ENCODE results near the gene ARHGAP25.

Gene ARHGAP25

DNA sequence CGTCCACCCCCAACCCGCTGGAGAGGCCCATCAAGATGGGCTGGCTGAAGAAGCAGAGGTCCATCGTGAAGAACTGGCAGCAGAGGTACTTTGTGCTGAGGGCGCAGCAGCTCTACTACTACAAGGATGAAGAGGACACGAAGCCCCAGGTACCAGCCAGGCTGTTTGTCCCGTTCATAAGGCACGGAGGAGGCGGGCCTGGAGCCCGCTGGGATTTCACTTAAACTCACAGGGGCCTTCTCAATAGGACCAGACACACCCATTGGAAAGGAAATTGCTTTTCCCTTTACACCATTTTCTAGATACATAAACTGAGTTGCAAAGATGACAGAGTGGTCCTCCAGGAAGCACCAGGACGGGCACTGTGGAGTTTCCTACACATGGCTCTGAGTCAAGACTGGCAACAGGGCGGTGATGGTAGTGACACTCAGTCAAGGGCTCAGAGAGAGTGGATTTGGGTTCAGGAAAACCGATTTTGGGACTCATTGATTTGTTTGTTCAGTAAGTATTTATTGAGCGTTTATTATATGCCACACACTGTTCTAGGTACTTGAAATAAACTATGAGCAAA, 40.7 kb downstream of the ARHGAP25 start:
- TF ChIP-seq, protein P1, sequence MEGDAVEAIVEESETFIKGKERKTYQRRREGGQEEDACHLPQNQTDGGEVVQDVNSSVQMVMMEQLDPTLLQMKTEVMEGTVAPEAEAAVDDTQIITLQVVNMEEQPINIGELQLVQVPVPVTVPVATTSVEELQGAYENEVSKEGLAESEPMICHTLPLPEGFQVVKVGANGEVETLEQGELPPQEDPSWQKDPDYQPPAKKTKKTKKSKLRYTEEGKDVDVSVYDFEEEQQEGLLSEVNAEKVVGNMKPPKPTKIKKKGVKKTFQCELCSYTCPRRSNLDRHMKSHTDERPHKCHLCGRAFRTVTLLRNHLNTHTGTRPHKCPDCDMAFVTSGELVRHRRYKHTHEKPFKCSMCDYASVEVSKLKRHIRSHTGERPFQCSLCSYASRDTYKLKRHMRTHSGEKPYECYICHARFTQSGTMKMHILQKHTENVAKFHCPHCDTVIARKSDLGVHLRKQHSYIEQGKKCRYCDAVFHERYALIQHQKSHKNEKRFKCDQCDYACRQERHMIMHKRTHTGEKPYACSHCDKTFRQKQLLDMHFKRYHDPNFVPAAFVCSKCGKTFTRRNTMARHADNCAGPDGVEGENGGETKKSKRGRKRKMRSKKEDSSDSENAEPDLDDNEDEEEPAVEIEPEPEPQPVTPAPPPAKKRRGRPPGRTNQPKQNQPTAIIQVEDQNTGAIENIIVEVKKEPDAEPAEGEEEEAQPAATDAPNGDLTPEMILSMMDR (IDR thresholded peaks at IDR 0.05; ENCODE audit: control insufficient read depth, extremely low read depth, insufficient read depth) = no peak
- H3K4me3 ChIP-seq (ENCODE audit: low read depth, low read length) = no peak overlapping the region

DNA sequence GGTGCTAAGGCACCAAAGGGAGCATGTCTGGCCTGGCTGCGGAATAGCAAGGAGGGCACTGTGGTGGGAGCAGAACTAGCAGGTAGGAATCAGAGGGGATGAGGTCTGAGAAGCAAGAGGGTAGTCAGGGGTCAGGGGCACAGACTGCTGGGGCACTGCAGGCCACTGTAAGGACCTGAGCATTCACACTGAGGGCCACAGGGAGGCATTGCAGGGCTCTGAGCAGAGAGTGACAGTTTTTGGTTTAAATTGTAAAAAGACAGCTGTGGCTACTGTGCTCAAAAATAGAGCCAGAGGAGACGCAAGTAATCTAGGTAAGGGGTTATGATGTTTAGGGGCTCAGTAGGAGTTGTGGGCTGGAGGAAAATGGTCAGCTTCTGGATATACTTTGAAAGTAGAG, 41.5 kb downstream of the ARHGAP25 start:
- H3K4me3 ChIP-seq (ENCODE audit: low read depth, low read length) = no peak overlapping the region
- TF ChIP-seq, protein P1 (IDR thresholded peaks at IDR 0.05; ENCODE audit: control insufficient read depth, extremely low read depth, insufficient read depth) = no peak
- DNase-seq (ENCODE audit: low read depth) = no peak

More for the DNA sequence above, 40.7 kb downstream of the ARHGAP25 start:
- no peak for DNase-seq (ENCODE audit: low read depth)

DNA sequence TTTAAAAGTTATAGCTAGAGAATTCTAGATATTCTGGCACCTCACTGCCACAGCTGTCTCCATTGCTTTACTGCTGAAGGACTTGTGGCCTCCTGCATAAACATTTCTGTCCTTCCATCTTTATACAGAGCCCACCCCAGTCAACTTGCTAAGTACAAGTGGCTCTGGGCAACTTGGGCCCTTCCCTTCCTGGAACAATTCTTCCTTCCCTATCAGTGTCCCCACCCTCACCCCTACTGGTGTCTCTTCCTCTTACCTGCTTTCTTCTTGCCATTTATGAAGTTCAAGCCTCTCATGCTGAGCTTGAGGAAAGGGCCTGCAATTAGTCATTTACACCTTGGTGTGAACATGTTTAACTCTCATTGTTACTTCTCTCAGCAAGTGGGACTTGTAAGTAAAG, 45.0 kb downstream of the ARHGAP25 start:
- H3K4me3 ChIP-seq (ENCODE audit: low read depth, low read length) = no peak overlapping the region
- no peak for DNase-seq (ENCODE audit: low read depth)
- TF ChIP-seq, protein P1 (IDR thresholded peaks at IDR 0.05; ENCODE audit: control insufficient read depth, extremely low read depth, insufficient read depth) = no peak

DNA sequence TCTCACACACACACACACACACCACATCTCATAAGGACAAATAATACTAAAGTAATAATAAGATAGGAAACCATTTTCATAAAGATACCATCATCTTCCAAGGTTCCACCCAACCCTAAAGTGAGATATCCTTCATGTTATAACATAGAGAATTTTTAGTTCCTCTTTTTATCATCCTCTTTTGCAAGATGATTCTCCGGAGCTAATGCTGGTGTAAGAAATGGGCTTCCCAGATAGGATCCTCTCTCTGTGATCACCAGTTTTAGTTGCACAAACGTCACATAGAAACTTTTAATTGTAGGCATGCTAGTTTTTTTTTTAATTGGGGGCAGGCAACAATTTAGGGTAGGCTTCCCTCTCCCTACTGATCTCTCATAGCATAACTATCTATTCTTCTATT, 49.6 kb downstream of the ARHGAP25 start:
- no peak for DNase-seq (ENCODE audit: low read depth)
- TF ChIP-seq, protein P1 (IDR thresholded peaks at IDR 0.05; ENCODE audit: control insufficient read depth, extremely low read depth, insufficient read depth) = no peak

DNA sequence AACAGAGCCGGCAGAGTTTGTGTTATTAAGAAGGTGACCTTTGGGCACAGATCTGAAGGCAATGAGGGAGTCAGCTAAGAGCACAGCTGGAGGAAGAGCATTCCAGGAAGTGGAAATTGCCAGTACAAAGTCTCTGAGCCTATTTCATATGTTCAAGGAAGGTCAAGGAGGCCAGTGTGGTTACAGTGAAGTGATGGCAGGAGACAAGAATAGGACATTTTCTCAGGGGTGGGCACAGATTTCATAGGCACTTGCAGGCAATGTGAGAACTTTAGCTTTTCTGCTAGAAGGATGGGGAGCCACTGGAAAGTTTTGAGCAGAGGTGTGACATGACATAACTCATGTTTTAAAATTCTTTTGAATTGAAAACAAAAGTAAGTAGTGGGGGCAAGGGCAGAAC, 50.3 kb downstream of the ARHGAP25 start:
- TF ChIP-seq, protein P1 (IDR thresholded peaks at IDR 0.05; ENCODE audit: control insufficient read depth, extremely low read depth, insufficient read depth) = no peak
- DNase-seq (ENCODE audit: low read depth) = no peak
- H3K4me3 ChIP-seq (ENCODE audit: low read depth, low read length) = no peak overlapping the region

More for the DNA sequence above, 49.6 kb downstream of the ARHGAP25 start:
- no peak overlapping the region for H3K4me3 ChIP-seq (ENCODE audit: low read depth, low read length)

DNA sequence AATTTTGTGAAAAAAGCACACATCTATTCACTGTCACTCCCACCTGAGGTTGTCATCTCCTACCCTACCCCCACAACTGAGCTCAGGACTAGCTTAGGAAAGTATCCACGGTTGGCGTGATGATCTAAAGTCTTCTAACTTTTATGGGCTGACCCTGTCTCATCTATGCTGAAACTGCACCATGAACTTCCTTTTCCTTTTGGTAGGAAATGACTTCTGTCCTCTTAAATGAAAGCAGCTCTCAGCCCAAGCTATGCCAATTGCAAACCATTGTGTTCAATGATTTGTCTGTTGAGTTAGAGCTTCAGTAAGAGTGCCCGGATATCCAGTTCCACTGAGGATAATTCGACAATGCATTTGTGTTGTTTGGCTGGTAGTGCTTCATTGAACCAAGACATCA, 52.7 kb downstream of the ARHGAP25 start:
- no peak overlapping the region for H3K4me3 ChIP-seq (ENCODE audit: low read depth, low read length)
- no peak for DNase-seq (ENCODE audit: low read depth)
- TF ChIP-seq, protein P1 (IDR thresholded peaks at IDR 0.05; ENCODE audit: control insufficient read depth, extremely low read depth, insufficient read depth) = no peak

DNA sequence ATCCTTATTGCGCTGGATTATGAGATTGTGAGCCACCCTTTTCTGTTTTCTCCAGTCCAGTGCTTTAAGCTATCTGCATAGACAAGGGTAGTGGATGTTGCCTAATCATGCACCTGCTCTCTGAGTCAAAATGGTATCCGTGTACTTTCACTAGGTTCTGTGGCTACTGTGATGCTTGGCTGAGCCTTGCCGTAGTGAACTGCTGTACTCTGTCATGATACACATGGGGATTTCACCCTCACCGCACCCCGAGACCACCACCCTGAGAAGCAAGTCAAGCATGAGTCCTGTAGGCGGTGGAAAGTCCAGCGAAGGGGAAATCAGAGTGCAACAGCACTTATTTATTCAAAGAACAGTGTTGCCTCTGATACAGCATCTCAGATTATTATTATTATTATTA, 55.0 kb downstream of the ARHGAP25 start:
- TF ChIP-seq, protein P1 (IDR thresholded peaks at IDR 0.05; ENCODE audit: control insufficient read depth, extremely low read depth, insufficient read depth) = no peak
- no peak for DNase-seq (ENCODE audit: low read depth)
- H3K4me3 ChIP-seq (ENCODE audit: low read depth, low read length) = no peak overlapping the region

Data from LNCaP clone FGC (cell line).